GM12878 (cell line): ENCODE data around the gene MRPS18B.

Experiments used
- CTCF ChIP-seq, 3 experiments: IDR thresholded peaks in 2 of 3; conservative IDR thresholded peaks in 1 of 3; 2 replicates each; pipeline ENCODE4 v1.5.1; 2011; ENCODE audit warnings: low read depth in 3 of 3, low read length in 3 of 3, mild to moderate bottlenecking in 3 of 3, control low read depth in 2 of 3, moderate library complexity in 2 of 3, inconsistent platforms in 1 of 3, mixed read lengths in 1 of 3; ENCODE audit not compliant: control insufficient read depth in 2 of 3, insufficient read depth in 1 of 3; ENCODE audit errors: extremely low read depth in 1 of 3
- EZH2 ChIP-seq: IDR thresholded peaks from 2 replicates; pipeline ENCODE4 v1.6.1; 2012; ENCODE audit warnings: low read depth, mild to moderate bottlenecking, control low read depth, inconsistent platforms, low read length, borderline replicate concordance; ENCODE audit not compliant: control insufficient read depth
- HDGF ChIP-seq: fragments of 450-650 bp; IDR thresholded peaks from 2 replicates; pipeline ENCODE4 v1.6.1; 2016; ENCODE audit warnings: antibody characterized with exemption
- POLR2A ChIP-seq: IDR thresholded peaks from 2 replicates; pipeline ENCODE4 v1.6.1; 2011; ENCODE audit warnings: low read depth, mild to moderate bottlenecking, low read length

GRCh38 chr6:30573113-30573512 is 44.5 kb upstream of the MRPS18B start:
- TF ChIP-seq CTCF (IDR thresholded peaks at IDR 0.05 in 2 of 3, conservative IDR thresholded peaks at IDR 0.05 in 1 of 3; ENCODE audit: control insufficient read depth in 2 of 3, extremely low read depth in 1 of 3, insufficient read depth in 1 of 3, low read depth in 3 of 3, low read length in 3 of 3) (no peak), HDGF (no peak), EZH2 (no peak), POLR2A (no peak)
